ENCODE measurements around the gene ZFHX3. TPM values are rescaled to one million over a fixed set of nuclear protein-coding genes. Genes with fewer than 3 reads are reported as not detected.

Gene ZFHX3
- total and polyA plus RNA-seq, 9 donors: 3.4 to 17.6 (median 11.9) TPM

GRCh38 chr16:73031984-73032383 lies 15.9 kb downstream of the ZFHX3 start:
- Histone ChIP-seq H3K9me3 (no peaks in the 10 kb centered on the region), H3K27ac (no peak overlapping the region), H3K4me3 (no peak overlapping the region), H3K4me1 (ENCODE audit: insufficient read depth) (peaks cover 7% of the 10 kb centered on the region), H3K36me3 (no peaks in the 10 kb centered on the region), H3K27me3 (no peaks in the 10 kb centered on the region)
- no peak for DNase-seq
- intact Hi-C loops (cut with DNase I): no loop called here
- TF ChIP-seq CTCF (IDR thresholded peaks at IDR 0.05) (no peak), EP300 (IDR thresholded peaks at IDR 0.05) (no peak), POLR2A (IDR thresholded peaks at IDR 0.05) (no peak)
- 89 to 93% (median 89%) methylated on average over 9 of the region's 9 CpGs for whole genome bisulfite sequencing, 3 donors

- 82 to 84% (median 83%) methylated on average over 21 of the region's 21 CpGs for WGBS, 3 donors
- Histone ChIP-seq H3K4me1 (ENCODE audit: insufficient read depth) (peaks cover 7% of the 10 kb centered on the region), H3K27ac (no peak overlapping the region), H3K36me3 (no peaks in the 10 kb centered on the region), H3K27me3 (no peaks in the 10 kb centered on the region), H3K9me3 (no peaks in the 10 kb centered on the region), H3K4me3 (no peak overlapping the region)
- no peak for DNase-seq
- no peak for TF ChIP-seq EP300 (IDR thresholded peaks at IDR 0.05)
- no peak for TF ChIP-seq POLR2A (IDR thresholded peaks at IDR 0.05)
- TF ChIP-seq CTCF (IDR thresholded peaks at IDR 0.05): no peak
- intact Hi-C loops (cut with DNase I): no loop called here
Measured at GRCh38 chr16:73031155-73031866, 16.6 kb downstream of the ZFHX3 start.

GRCh38 chr16:73028721-73029361 lies 19.1 kb downstream of the ZFHX3 start:
- no peak overlapping the region for H3K4me3 ChIP-seq
- peaks cover 13% of the 10 kb centered on the region for H3K4me1 ChIP-seq (ENCODE audit: insufficient read depth)

GRCh38 chr16:73028263-73028662 lies 19.7 kb downstream of the ZFHX3 start:
- TF ChIP-seq POLR2A (IDR thresholded peaks at IDR 0.05) (no peak), CTCF (IDR thresholded peaks at IDR 0.05) (no peak)
- Histone ChIP-seq H3K9me3 (no peaks in the 10 kb centered on the region), H3K36me3 (no peaks in the 10 kb centered on the region), H3K4me3 (no peak overlapping the region), H3K4me1 (ENCODE audit: insufficient read depth) (peaks cover 13% of the 10 kb centered on the region), H3K27me3 (no peaks in the 10 kb centered on the region), H3K27ac (no peak overlapping the region)
- 75 to 81% (median 76%) methylated on average over 9 of the region's 9 CpGs for WGBS, 3 donors
- intact Hi-C loops (cut with DNase I): no loop called here
- no peak for DNase-seq

More at GRCh38 chr16:73028721-73029361, 19.1 kb downstream of the ZFHX3 start:
- TF ChIP-seq POLR2A (IDR thresholded peaks at IDR 0.05) (no peak), EP300 (IDR thresholded peaks at IDR 0.05) (no peak), CTCF (IDR thresholded peaks at IDR 0.05) (no peak)
- H3K27me3 ChIP-seq: no peaks in the 10 kb centered on the region
- no peaks in the 10 kb centered on the region for H3K9me3 ChIP-seq
- intact Hi-C loops (cut with DNase I): no loop called here
- H3K36me3 ChIP-seq: no peaks in the 10 kb centered on the region
- no peak for DNase-seq
- 85 to 93% (median 92%) methylated on average over 9 of the region's 9 CpGs for WGBS, 3 donors
- H3K27ac ChIP-seq: no peak overlapping the region

Measured in ovary (tissue), 9 donors.